B cell (primary cell): ENCODE data around the gene RGS7BP. TPM values are rescaled to one million over a fixed set of nuclear protein-coding genes. Genes with fewer than 3 reads are reported as not detected.

Experiments
- ATAC-seq: fragments of 200-7000 bp; cut with Tn5 transposase; one replicate; pipeline ENCODE4 v1.10.0; 2021; ENCODE audit warnings: low read depth, mild to moderate bottlenecking, moderate number of reproducible peaks, moderate library complexity
- CTCF ChIA-PET: fragments of 350-600 bp; sonication (Branson Sonifier 250); formaldehyde crosslinking; loops from one replicate; lab custom pipeline; 2021; ENCODE audit warnings: antibody characterized with exemption, inconsistent platforms; lab: Charles Lee
- POLR2A ChIA-PET: fragments of 350-600 bp; sonication (Branson Sonifier 250); formaldehyde crosslinking; loops from one replicate; lab custom pipeline; 2021; ENCODE audit warnings: antibody characterized with exemption; lab: Charles Lee
- DNase-seq: peaks from one replicate; pipeline ENCODE4 v3.0.0; 2013
- H2AFZ ChIP-seq: 2 replicates; pipeline ENCODE4 v1.6.1; 2012; ENCODE audit warnings: mild to moderate bottlenecking, low read depth, low read length; ENCODE audit not compliant: insufficient read depth, poor library complexity, severe bottlenecking
- H3K27ac ChIP-seq, 2 donors: 1 replicate in 1 of 2; 2 replicates in 1 of 2; pipeline ENCODE4 v1.5.1; 2012 to 2013; ENCODE audit warnings: low read length in 2 of 2, mild to moderate bottlenecking in 2 of 2, moderate library complexity in 1 of 2
- H3K27me3 ChIP-seq, 4 experiments: fragments of 200-600 bp in 1 of 4; sonication (generic) in 1 of 4; replicated peaks in 1 of 4; 1 replicate in 2 of 4; 2 replicates in 2 of 4; pipeline versions ENCODE4 v1.6.1 to v1.7.0; 2013 to 2016; ENCODE audit warnings: low read length in 3 of 4, mild to moderate bottlenecking in 2 of 4, mixed read lengths in 1 of 4, moderate library complexity in 1 of 4; ENCODE audit not compliant: insufficient read depth in 4 of 4, control insufficient read depth in 3 of 4; ENCODE audit errors: control extremely low read depth in 1 of 4
- H3K36me3 ChIP-seq, 2 experiments: replicated peaks in 1 of 2; 1 replicate in 1 of 2; 2 replicates in 1 of 2; pipeline versions ENCODE4 v1.6.1 to v1.7.1; 2013; ENCODE audit warnings: low read length in 1 of 2; ENCODE audit not compliant: insufficient read depth in 2 of 2, control insufficient read depth in 1 of 2; ENCODE audit errors: control extremely low read depth in 1 of 2, extremely low read depth in 1 of 2
- H3K4me1 ChIP-seq, 2 donors: fragments of 200-600 bp in 1 of 2; sonication (generic) in 1 of 2; 1 replicate in 1 of 2; 2 replicates in 1 of 2; pipeline versions ENCODE4 v1.5.1 to v1.6.1; 2013 to 2017; ENCODE audit warnings: low read length in 2 of 2; ENCODE audit not compliant: control insufficient read depth in 2 of 2, insufficient read depth in 2 of 2
- H3K4me2 ChIP-seq: replicated peaks from 2 replicates; pipeline ENCODE3; 2012; ENCODE audit warnings: mild to moderate bottlenecking, low read depth, low read length; ENCODE audit not compliant: poor library complexity, severe bottlenecking
- H3K4me3 ChIP-seq, 5 experiments: fragments of 200-600 bp in 1 of 5; sonication (generic) in 1 of 5; 1 replicate in 3 of 5; 2 replicates in 2 of 5; pipeline versions ENCODE4 v1.5.1 to v1.7.0; 2011 to 2016; ENCODE audit warnings: low read length in 4 of 5, mild to moderate bottlenecking in 4 of 5, low read depth in 2 of 5, control low read depth in 1 of 5, moderate library complexity in 1 of 5; ENCODE audit not compliant: insufficient read depth in 1 of 5; ENCODE audit errors: control extremely low read depth in 1 of 5, extremely low read depth in 1 of 5
- H3K79me2 ChIP-seq: fragments of 200-600 bp; sonication (generic); one replicate; pipeline ENCODE4 v1.6.0; 2016; ENCODE audit warnings: low read length; ENCODE audit not compliant: control insufficient read depth, insufficient read depth
- H3K9ac ChIP-seq: fragments of 200-600 bp; sonication (generic); 2 replicates; pipeline ENCODE4 v1.6.1; 2017; ENCODE audit warnings: mild to moderate bottlenecking, low read length, moderate library complexity
- H3K9me3 ChIP-seq, 3 donors: one replicate each; pipeline versions ENCODE4 v1.6.1 to v1.7.1; 2013; ENCODE audit warnings: low read length in 2 of 3; ENCODE audit not compliant: control insufficient read depth in 2 of 3, insufficient read depth in 1 of 3; ENCODE audit errors: control extremely low read depth in 1 of 3
- H4K20me1 ChIP-seq: 2 replicates; pipeline ENCODE4 v1.6.0; 2012; ENCODE audit warnings: mild to moderate bottlenecking, low read length; ENCODE audit not compliant: insufficient read depth, control insufficient read depth, poor library complexity, severe bottlenecking
- H3K27ac Mint-ChIP-seq: one replicate; pipeline ENCODE4 v1.8.0; 2021; ENCODE audit warnings: mixed read lengths
- H3K27me3 Mint-ChIP-seq: one replicate; pipeline ENCODE4 v1.8.0; 2021; ENCODE audit warnings: mixed read lengths
- H3K4me1 Mint-ChIP-seq: one replicate; pipeline ENCODE4 v1.8.0; 2021; ENCODE audit warnings: mixed read lengths
- H3K4me3 Mint-ChIP-seq: one replicate; pipeline ENCODE4 v1.8.0; 2021; ENCODE audit warnings: mixed read lengths
- H3K9me3 Mint-ChIP-seq: one replicate; pipeline ENCODE4 v1.8.0; 2022; ENCODE audit warnings: mixed read lengths; ENCODE audit not compliant: insufficient read depth
- EZH2 ChIP-seq: IDR thresholded peaks from 2 replicates; pipeline ENCODE4 v1.6.1; 2012; ENCODE audit warnings: borderline replicate concordance, low read depth, mild to moderate bottlenecking, moderate library complexity, low read length; ENCODE audit not compliant: insufficient read depth, poor library complexity, severe bottlenecking
- WGBS: methylation state at CpG from one replicate; pipeline ENCODE4 v1.1.5; 2013; ENCODE audit warnings: missing lambda C conversion rate; ENCODE audit not compliant: insufficient coverage; 5-methylcytosine and 5-hydroxymethylcytosine counted together
- intact Hi-C: fragments of 100-400 bp; cut with micrococcal nuclease; formaldehyde crosslinking; loops from one replicate; pipeline ENCODE4 v1.10.0; 2022
- polyA plus RNA-seq: library from polyadenylated mRNA; depleted of rRNA; stranded (reverse); fragments of >200 nt; gene quantifications from 2 replicates; pipeline ENCODE4 v1.2.3, GENCODE V29; 2012
- total RNA-seq, 2 donors: library from RNA; stranded (reverse); fragments of 120-200 nt in 1 of 2; gene quantifications; 1 replicate in 1 of 2; 2 replicates in 1 of 2; pipeline versions ENCODE4 v1.2.3 to v1.2.4, GENCODE V29; 2013 to 2022
- TF ChIP-seq, protein P1 (sequence below): fragments of 200-600 bp; IDR thresholded peaks from one replicate; pipeline ENCODE4 v1.8.0; 2022; ENCODE audit warnings: antibody characterized with exemption, mild to moderate bottlenecking

RGS7BP gene
- total and polyA plus RNA-seq, 2 donors (not counting 1 experiment from before 2014, with no cell fraction given): not detected

DNA sequence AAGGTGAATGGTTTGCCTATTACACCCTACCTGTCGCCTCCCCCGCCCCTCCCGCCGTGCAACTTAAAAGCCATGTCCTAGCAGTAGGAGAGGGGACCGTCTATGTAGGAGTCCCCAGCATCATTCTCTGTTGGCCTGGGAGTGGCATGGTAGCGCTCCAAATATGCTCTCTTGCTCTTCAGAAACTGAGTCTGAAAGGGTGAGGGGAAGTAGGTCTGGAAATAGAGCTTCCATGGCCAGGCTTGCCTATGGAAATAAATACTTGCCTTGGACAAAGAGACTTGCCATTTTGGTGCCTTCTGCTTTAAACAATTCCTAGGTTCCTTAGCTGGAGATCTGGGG is 1.4 kb downstream of the RGS7BP start:
- Histone ChIP-seq H3K9ac (no peak overlapping the region), H3K4me3 (no peak overlapping the region), H2AFZ (no peak overlapping the region), H3K4me2 (no peak overlapping the region), H4K20me1 (no peaks in the 10 kb centered on the region), H3K9me3 (peaks cover 0 to 10% (median 0%) of the 10 kb centered on the region in 3 donors), H3K4me1 (no peaks in the 10 kb centered on the region), H3K27me3 (peaks cover 0 to 16% (median 13%) of the 10 kb centered on the region in 4 experiments), H3K36me3 (no peaks in the 10 kb centered on the region), H3K27ac (no peak overlapping the region), H3K79me2 (no peaks in the 10 kb centered on the region)
- Mint-ChIP-seq H3K27me3 (peaks cover 44% of the 10 kb centered on the region), H3K9me3 (no peaks in the 10 kb centered on the region), H3K4me3 (no peak overlapping the region), H3K27ac (no peak overlapping the region), H3K4me1 (peaks cover 7% of the 10 kb centered on the region)
- ATAC-seq (no peak), DNase-seq (no peak)
- ChIA-PET CTCF (no interaction called here), POLR2A (no interaction called here)
- intact Hi-C loops: no loop called here
- 31% methylated on average over 2 of the region's 6 CpGs for WGBS
- TF ChIP-seq EZH2: no peak
- TF ChIP-seq, protein P1, sequence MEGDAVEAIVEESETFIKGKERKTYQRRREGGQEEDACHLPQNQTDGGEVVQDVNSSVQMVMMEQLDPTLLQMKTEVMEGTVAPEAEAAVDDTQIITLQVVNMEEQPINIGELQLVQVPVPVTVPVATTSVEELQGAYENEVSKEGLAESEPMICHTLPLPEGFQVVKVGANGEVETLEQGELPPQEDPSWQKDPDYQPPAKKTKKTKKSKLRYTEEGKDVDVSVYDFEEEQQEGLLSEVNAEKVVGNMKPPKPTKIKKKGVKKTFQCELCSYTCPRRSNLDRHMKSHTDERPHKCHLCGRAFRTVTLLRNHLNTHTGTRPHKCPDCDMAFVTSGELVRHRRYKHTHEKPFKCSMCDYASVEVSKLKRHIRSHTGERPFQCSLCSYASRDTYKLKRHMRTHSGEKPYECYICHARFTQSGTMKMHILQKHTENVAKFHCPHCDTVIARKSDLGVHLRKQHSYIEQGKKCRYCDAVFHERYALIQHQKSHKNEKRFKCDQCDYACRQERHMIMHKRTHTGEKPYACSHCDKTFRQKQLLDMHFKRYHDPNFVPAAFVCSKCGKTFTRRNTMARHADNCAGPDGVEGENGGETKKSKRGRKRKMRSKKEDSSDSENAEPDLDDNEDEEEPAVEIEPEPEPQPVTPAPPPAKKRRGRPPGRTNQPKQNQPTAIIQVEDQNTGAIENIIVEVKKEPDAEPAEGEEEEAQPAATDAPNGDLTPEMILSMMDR: no peak

DNA sequence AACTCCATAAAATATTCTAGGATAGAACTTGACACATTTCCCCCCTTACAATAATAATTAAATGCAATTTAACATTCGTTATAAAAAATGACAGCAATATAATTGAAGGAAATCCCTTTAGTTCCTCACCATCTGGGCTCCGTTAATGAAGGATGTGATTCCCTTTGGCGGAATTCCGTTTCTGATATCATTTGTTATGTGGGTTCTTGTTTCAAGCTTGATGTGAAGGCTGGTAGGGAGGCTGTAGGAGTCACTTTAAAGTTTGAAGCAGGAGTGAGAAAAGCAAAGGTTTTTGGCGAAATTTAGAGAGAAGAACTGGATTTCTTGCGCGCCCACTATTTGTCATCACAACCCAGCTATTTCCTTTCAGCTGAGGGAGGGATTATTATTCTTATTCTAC is 4.0 kb downstream of the RGS7BP start:
- WGBS: 90% methylated on average over 2 of the region's 7 CpGs
- Mint-ChIP-seq H3K9me3 (no peaks in the 10 kb centered on the region), H3K4me3 (no peak overlapping the region), H3K27me3 (peaks cover 35% of the 10 kb centered on the region), H3K4me1 (peaks cover 7% of the 10 kb centered on the region), H3K27ac (no peak overlapping the region)
- intact Hi-C loops: no loop called here
- DNase-seq (no peak), ATAC-seq (no peak)
- Histone ChIP-seq H3K4me3 (no peak overlapping the region), H3K36me3 (no peaks in the 10 kb centered on the region), H4K20me1 (no peaks in the 10 kb centered on the region), H3K9ac (no peak overlapping the region), H3K79me2 (no peaks in the 10 kb centered on the region), H3K27ac (no peak overlapping the region), H3K9me3 (peaks cover 0 to 10% (median 0%) of the 10 kb centered on the region in 3 donors), H2AFZ (no peak overlapping the region), H3K4me1 (no peaks in the 10 kb centered on the region), H3K27me3 (peaks cover 0 to 12% (median 10%) of the 10 kb centered on the region in 4 experiments), H3K4me2 (no peak overlapping the region)
- ChIA-PET CTCF (no interaction called here), POLR2A (no interaction called here)
- TF ChIP-seq, protein P1: no peak
- TF ChIP-seq EZH2: no peak
